ENCODE data around the gene PLXND1.
A peak's percentile ranks its signal among the peaks of the same experiment; 100 is the strongest.
"Not testable (repeated sequence)": the region's sequence is repeated elsewhere in the genome, so short reads cannot be mapped to it uniquely, and the experiment has no call there.

Gene PLXND1, protein sequence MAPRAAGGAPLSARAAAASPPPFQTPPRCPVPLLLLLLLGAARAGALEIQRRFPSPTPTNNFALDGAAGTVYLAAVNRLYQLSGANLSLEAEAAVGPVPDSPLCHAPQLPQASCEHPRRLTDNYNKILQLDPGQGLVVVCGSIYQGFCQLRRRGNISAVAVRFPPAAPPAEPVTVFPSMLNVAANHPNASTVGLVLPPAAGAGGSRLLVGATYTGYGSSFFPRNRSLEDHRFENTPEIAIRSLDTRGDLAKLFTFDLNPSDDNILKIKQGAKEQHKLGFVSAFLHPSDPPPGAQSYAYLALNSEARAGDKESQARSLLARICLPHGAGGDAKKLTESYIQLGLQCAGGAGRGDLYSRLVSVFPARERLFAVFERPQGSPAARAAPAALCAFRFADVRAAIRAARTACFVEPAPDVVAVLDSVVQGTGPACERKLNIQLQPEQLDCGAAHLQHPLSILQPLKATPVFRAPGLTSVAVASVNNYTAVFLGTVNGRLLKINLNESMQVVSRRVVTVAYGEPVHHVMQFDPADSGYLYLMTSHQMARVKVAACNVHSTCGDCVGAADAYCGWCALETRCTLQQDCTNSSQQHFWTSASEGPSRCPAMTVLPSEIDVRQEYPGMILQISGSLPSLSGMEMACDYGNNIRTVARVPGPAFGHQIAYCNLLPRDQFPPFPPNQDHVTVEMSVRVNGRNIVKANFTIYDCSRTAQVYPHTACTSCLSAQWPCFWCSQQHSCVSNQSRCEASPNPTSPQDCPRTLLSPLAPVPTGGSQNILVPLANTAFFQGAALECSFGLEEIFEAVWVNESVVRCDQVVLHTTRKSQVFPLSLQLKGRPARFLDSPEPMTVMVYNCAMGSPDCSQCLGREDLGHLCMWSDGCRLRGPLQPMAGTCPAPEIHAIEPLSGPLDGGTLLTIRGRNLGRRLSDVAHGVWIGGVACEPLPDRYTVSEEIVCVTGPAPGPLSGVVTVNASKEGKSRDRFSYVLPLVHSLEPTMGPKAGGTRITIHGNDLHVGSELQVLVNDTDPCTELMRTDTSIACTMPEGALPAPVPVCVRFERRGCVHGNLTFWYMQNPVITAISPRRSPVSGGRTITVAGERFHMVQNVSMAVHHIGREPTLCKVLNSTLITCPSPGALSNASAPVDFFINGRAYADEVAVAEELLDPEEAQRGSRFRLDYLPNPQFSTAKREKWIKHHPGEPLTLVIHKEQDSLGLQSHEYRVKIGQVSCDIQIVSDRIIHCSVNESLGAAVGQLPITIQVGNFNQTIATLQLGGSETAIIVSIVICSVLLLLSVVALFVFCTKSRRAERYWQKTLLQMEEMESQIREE (N-terminal part only)

DNA sequence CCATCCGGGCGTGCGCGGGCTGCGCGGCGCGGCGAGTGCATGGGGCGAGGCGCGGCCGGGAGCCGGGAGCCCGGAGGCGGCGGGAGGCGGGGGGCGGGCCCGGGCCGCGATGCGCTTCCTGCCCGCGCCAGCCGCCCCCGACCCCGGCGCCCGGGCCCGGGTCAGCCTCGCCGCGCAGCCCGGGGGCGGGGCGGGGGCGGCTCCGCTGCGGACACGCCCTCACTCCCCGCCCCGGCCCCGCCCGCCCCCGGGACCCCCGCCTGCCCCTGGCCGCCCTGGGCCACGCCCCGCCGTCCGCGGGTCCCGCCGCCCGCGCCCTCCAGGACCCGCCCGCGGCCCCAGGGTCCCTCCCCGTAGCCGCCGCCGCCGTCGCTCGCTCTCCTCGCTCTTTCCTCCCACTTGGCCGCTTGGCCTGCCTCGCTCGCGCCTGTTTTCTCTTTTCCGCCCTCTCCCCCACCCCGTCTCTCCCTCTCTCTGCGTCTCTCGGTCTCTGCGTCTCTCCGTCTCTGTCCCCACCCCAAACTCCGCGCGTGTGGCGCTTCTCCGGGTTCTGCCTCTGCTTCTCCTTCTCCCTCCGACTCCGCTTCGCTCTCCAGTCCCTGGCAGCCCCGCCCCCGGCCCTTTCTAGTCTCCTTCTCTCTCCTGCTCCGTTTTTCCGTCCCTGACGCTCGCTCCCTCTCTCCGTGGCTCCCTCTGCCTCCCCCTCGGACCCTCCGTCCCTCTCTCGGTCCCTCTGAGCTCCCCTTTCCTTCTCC, at the start of gene PLXND1:
Gene PLXND1 (minus strand): TSS at position 41 of the 755 bp plus-strand sequence. CDS start 37 bp downstream, at position 4.
- DNase-seq (ENCODE audit: low read depth), result no peak

DNA sequence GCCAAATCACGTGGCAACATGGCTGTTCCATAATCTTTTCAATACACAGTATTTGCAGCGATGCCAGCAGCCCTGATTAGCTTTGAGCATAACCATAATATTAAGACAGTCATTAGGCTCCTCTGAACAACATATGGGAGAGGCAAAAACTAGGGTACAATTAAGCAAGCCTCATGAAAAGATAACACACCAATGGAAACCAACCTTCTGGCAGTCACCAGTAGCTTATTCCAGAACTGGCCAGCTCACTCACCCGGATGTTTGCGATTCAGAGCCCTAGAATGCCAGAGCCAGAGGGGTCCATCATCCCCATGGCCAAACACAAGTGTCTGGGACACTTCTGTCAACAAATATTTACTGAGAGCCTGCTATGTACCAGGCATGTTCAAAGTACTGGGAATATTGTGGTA, 48.8 kb upstream of the PLXND1 start:
- no peak for DNase-seq (ENCODE audit: low read depth)

DNA sequence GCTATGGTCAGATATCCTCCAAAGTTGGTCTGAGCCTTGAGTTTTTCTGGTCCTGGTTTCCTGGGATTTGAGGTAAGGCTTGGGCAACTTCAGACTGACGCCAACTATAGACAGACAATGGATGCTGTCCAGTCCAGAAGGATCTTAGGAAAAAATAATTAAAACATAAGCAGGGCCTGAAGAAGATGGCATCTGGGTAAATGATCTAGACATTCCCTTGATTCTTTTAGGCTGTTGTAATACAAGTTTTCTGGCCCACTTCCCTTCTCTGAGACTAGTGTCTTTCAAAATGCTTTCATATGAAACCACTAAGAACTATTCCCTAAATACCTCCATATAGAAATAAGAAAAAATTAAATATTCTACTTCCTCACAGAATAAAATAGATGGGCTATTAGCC, 47.7 kb upstream of the PLXND1 start:
- no peak for DNase-seq (ENCODE audit: low read depth)

DNA sequence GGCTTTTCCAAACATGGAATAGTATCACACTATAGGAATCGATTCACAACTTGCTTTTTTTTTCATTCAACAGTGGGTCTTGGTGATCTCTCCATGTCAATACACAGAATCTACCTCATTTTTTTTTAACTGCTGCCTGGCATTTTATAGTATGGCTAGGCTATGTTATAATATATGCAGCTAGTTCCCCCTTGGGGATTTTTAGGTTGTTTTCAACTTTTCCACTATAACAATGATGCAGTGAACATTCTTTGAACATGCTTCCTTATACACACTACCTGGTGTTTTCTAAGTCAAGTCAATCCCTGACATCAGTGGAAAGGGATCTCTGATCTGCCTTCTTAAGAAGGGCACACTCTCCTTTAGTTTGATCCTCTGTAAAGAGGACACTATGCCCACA, 46.5 kb upstream of the PLXND1 start:
- no peak for DNase-seq (ENCODE audit: low read depth)

DNA sequence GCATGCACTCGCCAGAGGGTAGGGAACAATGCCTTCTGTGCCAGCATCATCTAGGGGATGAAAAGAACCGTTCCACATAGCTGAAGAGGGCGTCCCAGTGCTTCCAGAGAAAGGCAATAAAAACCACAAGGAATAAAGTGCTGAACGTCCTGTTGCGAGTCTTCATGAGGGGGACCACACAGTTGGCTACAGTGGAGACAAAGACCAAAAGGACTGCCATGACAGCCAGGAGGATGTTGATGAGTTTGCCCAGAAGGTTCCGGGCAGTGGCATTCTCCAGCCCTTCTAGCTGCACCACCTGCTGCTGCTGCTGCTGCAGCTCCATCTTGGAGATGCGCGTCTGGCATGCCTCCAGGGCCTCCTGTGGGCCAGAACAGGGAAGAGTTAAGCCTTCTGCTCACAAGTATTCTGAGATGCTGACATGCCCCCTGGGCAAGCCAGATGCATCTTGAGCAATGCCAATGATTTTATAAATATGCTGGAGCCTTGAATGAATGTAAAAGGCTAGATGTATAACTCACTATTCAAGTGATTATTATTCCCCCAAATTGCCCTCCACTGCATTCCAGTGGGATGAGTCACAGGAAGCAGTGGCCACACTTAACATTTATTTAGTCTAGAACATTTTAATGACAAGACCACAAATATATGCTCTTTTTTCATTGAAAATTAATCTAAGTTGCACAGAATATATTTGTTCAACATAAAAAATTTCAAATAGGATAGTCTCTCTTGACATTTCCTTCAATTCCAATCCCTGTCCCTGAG, 45.1 kb upstream of the PLXND1 start:
- DNase-seq (ENCODE audit: low read depth), result peak; percentile 87

DNA sequence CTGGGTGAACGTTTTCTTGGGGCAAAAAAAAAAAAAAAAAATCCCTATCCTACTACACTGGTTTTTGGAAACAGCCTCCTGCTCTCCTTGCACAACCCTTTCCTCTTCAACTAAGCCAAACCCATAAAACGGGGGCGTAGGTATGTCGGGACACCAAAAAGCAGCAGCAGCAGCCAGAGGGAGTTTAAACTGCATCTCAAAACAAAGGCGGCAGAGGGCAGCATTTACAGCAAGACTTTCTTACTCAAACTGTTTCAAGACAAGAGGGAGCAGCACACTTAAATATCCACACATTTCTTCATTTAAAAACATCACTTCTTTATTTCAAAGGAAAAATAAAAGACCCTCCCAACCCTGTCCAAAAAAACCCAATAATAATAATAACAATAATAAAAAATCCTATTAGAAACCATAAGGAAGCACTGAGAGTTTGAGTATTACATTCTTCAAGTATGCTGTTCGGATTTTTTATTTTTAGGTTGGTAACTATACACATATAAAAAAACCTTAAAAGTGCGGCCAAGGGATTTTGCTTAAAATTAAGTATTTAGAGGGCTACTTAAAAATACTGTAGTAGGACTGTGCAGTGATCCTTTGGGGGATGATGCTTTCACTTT, 43.9 kb upstream of the PLXND1 start:
- DNase-seq (ENCODE audit: low read depth), result no peak

DNA sequence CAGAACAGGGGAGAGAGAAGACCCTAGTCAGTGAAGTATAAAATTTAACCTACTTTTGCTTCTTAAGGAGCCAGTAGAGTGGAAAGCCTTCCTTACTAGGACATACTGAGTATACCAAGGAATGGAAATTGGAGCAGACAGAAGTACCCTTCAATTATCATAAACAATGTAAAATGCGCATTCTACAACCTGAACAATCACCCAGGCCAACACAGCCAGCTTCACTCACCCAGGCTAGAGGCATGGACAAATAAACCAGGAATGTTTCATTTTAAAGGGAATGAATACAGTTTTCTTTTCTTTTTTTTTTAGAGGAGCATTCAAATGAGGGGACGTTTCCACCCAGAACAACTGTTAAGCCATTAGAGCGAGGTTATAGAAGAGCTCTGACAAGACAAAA, 41.9 kb upstream of the PLXND1 start:
- DNase-seq (ENCODE audit: low read depth), result no peak

DNA sequence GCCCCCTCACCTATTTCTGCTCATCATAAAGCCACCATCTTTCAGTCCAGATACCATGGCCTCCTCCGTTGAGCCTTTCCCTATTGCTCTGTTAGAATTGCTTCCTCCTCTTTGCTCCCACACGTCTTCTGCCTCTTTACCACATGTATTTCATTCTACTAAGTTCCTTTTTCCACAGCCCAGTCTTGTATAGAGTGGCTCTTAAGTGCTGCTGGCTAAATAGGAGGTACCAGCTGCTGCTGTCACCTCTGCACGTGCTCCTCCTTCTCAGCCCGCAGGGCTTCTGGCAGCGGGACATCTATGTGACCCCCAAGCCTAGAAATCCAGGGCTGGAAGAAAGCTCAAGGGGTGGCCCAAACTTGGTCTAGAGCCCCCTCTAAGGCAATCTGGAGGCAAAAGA, 38.8 kb upstream of the PLXND1 start:
- DNase-seq (ENCODE audit: low read depth), result no peak

DNA sequence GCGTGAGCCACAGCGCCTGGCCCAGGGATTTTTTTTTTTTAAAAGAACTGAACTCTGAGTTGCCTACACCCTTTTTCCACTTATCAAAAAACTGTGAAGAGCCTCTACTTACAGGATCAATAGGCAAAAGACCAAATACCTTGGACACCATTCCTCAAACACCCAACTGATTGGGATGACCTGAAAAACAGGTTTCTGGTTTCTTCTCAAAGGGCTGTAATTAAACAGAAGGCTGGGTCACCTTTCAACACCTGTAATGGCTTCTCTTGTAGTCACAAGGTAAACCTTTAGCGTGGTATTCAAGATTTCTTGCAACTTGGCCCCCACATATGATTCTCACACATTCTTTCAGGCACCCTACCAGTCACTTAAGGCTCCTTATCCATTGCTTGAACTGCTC, 38.4 kb upstream of the PLXND1 start:
- DNase-seq (ENCODE audit: low read depth), result no peak

DNA sequence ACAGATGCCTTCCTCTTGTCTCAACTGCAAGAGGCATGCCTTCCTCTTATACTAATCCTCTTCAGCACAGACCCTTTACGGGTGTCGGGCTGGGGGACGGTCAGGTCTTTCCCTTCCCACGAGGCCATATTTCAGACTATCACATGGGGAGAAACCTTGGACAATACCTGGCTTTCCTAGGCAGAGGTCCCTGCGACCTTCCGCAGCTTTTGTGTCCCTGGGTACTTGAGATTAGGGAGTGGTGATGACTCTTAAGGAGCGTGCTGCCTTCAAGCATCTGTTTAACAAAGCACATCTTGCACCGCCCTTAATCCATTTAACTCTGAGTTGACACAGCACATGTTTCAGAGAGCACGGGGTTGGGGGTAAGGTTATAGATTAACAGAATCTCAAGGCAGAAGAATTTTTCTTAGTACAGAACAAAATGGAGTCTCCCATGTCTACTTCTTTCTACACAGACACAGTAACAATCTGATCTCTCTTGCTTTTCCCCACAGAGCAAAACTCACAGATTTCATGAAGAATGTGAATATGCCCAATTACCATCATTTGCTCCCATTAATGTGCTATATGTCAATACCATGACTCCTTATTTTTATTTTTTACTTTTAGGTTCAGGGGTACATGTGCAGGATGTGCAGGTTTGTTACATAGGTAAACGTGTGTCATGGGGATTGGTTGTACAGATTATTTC, 35.2 kb upstream of the PLXND1 start:
- DNase-seq (ENCODE audit: low read depth), result not testable (repeated sequence)

DNA sequence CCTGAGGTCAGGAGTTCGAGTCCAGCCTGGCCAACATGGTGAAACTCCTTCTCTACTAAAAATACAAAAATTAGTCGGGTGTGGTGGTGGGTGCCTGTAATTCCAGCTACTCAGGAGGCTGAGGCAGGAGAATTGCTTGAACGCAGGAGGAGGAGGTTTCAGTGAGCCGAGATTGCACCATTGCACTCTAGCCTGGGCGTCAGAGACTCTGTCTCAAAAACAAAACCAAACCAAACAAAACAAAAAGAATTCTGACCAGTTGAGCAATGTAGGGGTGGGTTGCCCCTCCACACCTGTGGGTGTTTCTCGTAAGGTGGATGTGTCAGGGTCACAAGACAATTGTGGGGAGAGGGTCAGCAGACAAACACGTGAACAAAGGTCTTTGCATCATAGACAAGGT, 34.5 kb upstream of the PLXND1 start:
- not testable (repeated sequence) for DNase-seq (ENCODE audit: low read depth)

DNA sequence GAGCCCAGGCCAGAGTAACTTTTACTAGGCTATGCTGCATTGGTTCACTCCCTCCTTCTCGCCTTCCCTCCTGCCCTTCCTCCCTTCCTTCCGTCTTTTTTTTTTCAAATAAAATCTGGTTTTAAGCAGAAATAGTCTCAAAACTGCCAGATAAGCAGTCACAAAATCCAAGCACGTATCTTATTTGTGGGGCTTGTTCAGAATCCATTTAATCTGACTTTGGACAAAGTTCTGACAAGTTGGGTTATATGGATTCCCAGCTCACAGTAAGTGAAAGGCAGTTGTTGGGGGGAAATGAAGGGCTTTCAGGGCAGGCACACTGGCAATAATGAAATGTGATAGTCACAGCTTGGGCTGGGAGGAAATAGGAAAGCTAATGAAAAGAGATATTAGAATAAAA, 32.0 kb upstream of the PLXND1 start:
- no peak for DNase-seq (ENCODE audit: low read depth)

DNA sequence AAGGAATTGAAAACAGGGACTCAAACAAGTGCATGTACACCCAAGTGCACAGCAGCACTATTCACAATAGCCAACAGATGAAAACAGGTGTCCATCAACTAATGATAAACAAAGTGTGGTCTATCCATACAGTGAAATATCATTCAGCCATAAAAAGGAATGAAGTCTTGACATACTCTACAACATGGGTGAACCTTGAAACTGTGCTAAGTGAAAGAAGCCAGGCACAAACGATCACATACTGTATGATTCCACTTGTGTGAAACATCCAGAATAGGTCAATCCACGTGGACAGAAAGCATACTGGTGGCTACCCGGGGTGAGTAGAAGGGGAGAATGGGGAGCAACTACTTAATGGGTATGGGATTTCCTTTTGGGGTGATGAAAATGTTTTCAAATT, 29.6 kb upstream of the PLXND1 start:
- DNase-seq (ENCODE audit: low read depth), result no peak

DNA sequence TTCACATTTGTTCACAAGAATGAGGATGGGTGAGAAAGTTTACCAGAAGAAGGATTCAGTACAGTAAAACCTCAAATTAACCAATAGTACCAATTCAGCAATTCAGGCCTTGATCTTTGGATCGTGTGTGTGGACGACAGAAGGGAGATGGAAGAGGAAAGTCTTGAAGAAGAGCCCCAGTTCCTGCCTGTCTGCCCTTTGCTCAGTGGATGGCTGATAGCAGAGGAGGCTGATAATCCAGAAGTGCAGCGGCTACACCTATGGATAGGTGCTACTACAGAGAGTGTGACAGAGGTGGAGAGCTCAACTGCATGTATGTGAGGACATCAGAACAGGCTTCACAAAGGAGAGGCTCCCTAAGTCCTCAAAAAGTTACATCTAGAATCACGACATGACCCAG, 29.2 kb upstream of the PLXND1 start:
- no peak for DNase-seq (ENCODE audit: low read depth)

DNA sequence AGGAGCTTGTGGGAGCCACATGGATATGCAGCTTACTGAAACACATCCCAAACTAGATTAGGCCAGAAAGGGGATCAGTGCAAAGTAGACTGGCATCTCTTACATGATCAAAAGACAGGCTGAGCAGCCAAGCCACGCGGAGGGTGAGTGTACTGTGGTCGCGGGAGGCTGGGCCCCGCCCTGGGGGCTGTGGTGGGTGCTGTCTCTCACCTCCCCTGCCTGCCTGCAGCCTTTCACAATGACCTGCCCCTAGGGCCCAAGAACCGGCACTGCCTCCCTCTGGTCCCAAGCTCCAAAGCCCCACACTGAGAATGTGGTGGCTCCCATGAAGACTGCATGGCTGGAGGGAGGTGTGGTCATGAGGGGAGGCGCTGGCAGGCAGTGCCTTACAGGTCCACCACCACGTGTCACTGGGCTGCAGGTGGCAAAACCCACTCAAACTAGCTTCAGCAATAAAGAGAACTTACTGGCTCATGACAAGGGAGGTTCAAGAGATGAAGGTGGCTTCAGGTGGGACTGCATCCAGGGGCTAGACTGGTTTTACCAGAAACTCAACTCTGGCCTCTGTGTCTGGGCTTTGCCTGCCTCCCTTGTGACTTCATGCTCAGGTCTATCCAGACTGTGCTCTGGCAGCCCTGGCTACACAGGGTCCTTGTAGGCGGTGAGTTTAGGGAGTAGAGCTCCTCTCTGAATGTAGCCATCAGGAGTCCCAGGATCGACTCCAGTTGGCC, 27.4 kb upstream of the PLXND1 start:
- no peak for DNase-seq (ENCODE audit: low read depth)

DNA sequence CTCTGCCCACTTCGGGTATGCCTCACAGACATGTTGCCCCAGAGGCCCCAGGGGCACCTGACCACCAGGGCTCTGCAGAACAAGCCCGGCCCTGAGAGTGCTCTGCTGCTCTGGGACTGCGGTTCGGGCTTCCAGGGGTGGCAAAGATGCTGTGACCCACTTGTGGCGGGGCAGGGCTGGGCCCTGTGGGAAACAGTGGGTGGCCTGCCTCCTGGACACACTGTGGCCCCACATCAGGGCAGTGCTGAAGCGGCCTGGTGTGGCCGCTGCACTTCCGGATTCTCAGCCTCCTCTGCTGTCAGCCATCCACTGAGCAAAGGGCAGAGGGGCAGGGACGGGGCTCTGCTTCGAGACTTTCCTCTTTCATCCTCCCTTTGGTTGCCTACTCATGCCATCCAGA, 26.5 kb upstream of the PLXND1 start:
- no peak for DNase-seq (ENCODE audit: low read depth)

DNA sequence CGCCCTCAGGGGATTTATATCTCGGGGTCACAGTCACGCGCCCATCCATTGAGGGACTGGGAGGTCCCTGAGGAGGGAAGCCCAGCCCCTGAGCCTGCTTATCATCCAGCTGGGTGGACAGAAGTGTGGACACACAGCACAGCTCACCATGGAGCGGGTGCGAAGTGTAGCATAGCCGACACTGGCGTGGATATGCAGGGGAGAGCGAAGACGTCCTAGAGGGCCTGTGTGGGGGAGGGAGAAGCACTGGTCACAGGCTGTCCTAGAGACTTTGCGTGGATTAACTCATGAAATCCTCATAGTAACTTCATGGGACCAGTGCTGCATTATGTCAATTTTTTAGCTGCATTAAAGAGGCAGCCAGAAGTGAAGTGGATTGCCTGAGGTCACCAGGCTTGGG, 26.1 kb upstream of the PLXND1 start:
- DNase-seq (ENCODE audit: low read depth), result no peak

DNA sequence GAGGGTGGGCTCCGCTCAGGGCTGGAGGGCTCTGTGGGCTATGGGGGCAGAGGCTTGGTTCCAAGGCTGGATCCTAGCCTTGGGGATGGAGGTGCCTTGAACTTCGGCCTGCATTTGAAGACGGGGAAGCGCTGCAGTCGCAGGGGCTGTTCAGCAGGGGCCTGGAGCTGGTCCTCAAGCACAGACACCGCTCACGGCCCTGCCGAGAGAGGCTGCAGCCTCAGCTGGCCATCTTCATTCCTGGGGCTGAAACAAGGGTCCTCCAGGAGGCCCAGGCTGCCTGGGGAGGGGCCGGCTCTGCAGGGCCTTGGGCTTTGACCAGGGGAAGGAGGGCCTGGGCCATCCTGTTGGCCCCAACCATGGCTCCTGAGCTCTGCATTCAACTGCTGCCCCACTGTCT, 25.6 kb upstream of the PLXND1 start:
- no peak for DNase-seq (ENCODE audit: low read depth)

DNA sequence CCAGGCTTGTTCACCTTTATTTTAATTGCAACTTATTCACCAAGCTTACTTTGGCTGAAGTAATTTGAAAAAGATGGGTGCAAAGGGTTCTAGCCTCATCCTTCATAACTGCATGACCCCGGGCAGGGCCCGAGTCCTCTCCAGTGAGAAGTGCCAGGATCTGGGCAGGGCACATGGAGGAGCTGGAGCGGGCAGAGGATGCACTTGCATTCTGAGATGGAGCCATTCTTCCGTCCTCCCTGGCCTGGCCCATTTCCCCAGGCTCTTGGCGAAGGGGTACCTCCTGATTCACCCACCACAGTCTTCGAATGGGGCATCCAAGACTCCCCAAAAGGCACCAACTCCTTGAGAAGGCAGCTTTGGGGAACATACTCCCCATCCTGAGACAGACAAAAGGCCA, 22.5 kb upstream of the PLXND1 start:
- DNase-seq (ENCODE audit: low read depth), result no peak

All from HS-27A (cell line).